ENCODE results near the gene UBASH3A. TPM values are rescaled to one million over a fixed set of nuclear protein-coding genes. Genes with fewer than 3 reads are reported as not detected.

UBASH3A gene
- total RNA-seq, 1 experiment from 2014 or later = not detected

DNA sequence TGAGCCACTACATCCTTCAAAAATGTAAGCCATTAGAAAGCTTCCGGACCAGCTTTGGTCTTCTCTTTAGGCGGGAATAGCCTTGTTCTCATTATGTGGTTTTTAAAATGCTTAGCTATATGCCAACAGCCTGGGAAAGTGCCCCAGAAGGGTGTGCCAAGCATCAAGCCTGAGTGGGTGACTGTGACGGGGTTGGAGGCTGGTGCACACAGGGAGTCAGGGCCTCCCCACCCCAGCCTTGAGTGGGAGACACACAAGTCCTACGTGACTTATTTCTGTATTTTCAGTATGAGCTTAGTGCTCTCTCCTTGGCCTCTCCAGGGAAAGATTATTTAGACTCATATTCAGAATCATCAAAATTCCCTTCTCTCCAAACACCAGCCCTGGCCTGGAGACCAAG, 9.8 kb downstream of the UBASH3A start:
- ChIA-PET POLR2A (no interaction called here), CTCF (no interaction called here)
- Mint-ChIP-seq H3K27ac (ENCODE audit: low read depth, unreplicated experiment) (no peak overlapping the region), H3K36me3 (ENCODE audit: insufficient read depth, unreplicated experiment) (no peaks in the 10 kb centered on the region), H3K9me3 (ENCODE audit: unreplicated experiment) (no peaks in the 10 kb centered on the region), H3K4me1 (ENCODE audit: insufficient read depth, unreplicated experiment) (peaks cover 5% of the 10 kb centered on the region), H3K4me3 (ENCODE audit: unreplicated experiment) (no peak overlapping the region), H3K27me3 (ENCODE audit: insufficient read depth, unreplicated experiment) (no peaks in the 10 kb centered on the region)
- no peak for DNase-seq (ENCODE audit: unreplicated experiment)
- no TSS peak for BruUV-seq (replicated peaks)
- intact Hi-C loops (cut with micrococcal nuclease) = no loop called here
- TF ChIP-seq, protein P1, sequence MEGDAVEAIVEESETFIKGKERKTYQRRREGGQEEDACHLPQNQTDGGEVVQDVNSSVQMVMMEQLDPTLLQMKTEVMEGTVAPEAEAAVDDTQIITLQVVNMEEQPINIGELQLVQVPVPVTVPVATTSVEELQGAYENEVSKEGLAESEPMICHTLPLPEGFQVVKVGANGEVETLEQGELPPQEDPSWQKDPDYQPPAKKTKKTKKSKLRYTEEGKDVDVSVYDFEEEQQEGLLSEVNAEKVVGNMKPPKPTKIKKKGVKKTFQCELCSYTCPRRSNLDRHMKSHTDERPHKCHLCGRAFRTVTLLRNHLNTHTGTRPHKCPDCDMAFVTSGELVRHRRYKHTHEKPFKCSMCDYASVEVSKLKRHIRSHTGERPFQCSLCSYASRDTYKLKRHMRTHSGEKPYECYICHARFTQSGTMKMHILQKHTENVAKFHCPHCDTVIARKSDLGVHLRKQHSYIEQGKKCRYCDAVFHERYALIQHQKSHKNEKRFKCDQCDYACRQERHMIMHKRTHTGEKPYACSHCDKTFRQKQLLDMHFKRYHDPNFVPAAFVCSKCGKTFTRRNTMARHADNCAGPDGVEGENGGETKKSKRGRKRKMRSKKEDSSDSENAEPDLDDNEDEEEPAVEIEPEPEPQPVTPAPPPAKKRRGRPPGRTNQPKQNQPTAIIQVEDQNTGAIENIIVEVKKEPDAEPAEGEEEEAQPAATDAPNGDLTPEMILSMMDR (IDR thresholded peaks at IDR 0.05; ENCODE audit: unreplicated experiment) = no peak

DNA sequence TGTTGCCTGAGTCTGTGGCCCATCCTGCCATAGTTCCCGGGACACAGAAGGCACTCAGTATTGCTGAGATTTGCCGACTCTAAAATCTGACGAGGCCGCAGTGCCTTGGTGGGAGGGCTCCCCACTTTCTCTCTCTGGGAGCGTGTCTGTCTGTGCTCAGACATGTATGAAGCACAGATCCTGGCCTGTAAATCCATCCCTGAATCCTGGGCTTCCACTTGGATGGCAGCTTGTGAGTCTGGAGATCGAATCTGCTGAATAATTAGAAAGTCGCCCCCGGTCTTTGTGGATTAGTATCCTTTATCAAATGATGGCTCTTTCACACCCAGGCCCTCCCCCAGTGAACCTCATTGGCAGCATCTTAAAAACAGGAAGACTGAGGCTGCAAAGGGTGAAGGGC, 10.4 kb downstream of the UBASH3A start:
- TF ChIP-seq, protein P1 (IDR thresholded peaks at IDR 0.05; ENCODE audit: unreplicated experiment) = no peak
- no peaks in the 10 kb centered on the region for H3K9me3 Mint-ChIP-seq (ENCODE audit: unreplicated experiment)
- no TSS peak for BruUV-seq (replicated peaks)
- H3K27ac Mint-ChIP-seq (ENCODE audit: low read depth, unreplicated experiment) = no peak overlapping the region
- no peaks in the 10 kb centered on the region for H3K36me3 Mint-ChIP-seq (ENCODE audit: insufficient read depth, unreplicated experiment)
- H3K4me1 Mint-ChIP-seq (ENCODE audit: insufficient read depth, unreplicated experiment) = peaks cover 5% of the 10 kb centered on the region
- POLR2A ChIA-PET = no interaction called here
- CTCF ChIA-PET = no interaction called here
- intact Hi-C loops (cut with micrococcal nuclease) = no loop called here
- no peak overlapping the region for H3K4me3 Mint-ChIP-seq (ENCODE audit: unreplicated experiment)
- H3K27me3 Mint-ChIP-seq (ENCODE audit: insufficient read depth, unreplicated experiment) = peaks cover 4% of the 10 kb centered on the region
- no peak for DNase-seq (ENCODE audit: unreplicated experiment)

DNA sequence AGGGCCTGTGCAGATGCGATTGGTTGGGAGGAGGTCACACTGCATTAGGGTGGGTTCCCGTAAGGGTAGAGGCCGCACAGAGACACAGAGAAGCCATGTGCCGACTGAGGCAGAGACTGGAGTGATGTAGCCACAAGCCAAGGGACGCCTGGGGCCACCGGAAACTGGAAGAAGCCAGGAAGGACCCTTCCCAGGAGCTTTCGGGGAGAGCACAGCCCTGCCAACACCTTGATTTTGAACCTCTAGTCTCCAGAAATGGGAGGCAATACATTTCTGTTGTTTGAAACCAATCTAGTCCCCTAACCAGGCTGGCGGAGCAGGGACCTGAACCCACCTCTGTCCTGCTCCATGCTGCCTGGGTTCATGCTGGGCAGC, 10.8 kb downstream of the UBASH3A start:
- BruUV-seq (replicated peaks) = no TSS peak
- H3K9me3 Mint-ChIP-seq (ENCODE audit: unreplicated experiment) = no peaks in the 10 kb centered on the region
- POLR2A ChIA-PET = no interaction called here

DNA sequence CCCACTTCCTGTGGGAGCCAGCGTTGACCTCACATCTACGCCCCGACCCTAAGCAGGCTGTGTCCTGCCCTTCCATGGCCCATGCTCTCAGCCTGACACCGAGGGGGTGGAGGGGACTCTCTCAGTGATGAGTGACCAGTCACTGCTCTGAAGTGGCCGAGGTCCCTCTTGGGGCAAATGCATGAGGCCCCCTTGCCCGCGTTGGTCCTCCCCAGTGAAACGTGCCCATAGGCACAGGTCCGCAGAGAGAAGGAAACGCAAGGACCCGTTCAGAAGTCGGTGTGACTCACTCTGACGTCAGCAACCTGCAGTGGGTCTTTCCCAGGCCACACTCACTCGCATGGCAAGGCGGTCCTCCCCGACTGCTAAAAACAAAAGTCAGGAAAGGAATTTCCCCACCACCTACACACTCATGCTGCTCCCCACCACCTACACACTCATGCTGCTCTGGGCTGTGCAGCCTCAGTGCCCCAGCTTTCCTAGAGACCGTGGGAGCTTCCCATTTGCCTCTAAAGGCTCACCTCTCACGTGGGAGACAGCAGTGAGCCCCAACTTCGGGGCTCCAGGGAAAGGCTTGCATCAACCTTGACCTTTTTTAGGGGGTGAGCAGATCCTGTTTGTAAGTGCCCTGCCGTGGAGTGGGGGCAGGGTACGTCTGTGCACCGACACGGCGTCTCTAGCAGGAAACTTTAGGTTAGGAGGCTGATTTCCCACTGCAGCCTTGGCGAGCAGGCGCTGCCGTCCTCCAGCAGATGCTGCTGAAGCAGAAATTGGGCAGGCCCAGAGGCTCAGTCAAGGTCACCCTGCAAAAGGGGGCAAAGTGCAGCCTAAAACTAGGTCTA, 11.4 kb downstream of the UBASH3A start:
- Mint-ChIP-seq H3K27me3 (ENCODE audit: insufficient read depth, unreplicated experiment) (peaks cover 14% of the 10 kb centered on the region), H3K4me1 (ENCODE audit: insufficient read depth, unreplicated experiment) (peaks cover 5% of the 10 kb centered on the region), H3K4me3 (ENCODE audit: unreplicated experiment) (no peak overlapping the region), H3K36me3 (ENCODE audit: insufficient read depth, unreplicated experiment) (no peaks in the 10 kb centered on the region), H3K9me3 (ENCODE audit: unreplicated experiment) (no peaks in the 10 kb centered on the region), H3K27ac (ENCODE audit: low read depth, unreplicated experiment) (no peak overlapping the region)
- TF ChIP-seq, protein P1 (IDR thresholded peaks at IDR 0.05; ENCODE audit: unreplicated experiment) = no peak
- intact Hi-C loops (cut with micrococcal nuclease) = no loop called here
- BruUV-seq (replicated peaks) = no TSS peak
- peak; percentile 92 for DNase-seq (ENCODE audit: unreplicated experiment)
- POLR2A ChIA-PET = no interaction called here
- CTCF ChIA-PET = no interaction called here

More for the DNA sequence above, 10.8 kb downstream of the UBASH3A start:
- Mint-ChIP-seq H3K27ac (ENCODE audit: low read depth, unreplicated experiment) (no peak overlapping the region), H3K36me3 (ENCODE audit: insufficient read depth, unreplicated experiment) (no peaks in the 10 kb centered on the region), H3K4me1 (ENCODE audit: insufficient read depth, unreplicated experiment) (peaks cover 5% of the 10 kb centered on the region), H3K4me3 (ENCODE audit: unreplicated experiment) (no peak overlapping the region), H3K27me3 (ENCODE audit: insufficient read depth, unreplicated experiment) (peaks cover 8% of the 10 kb centered on the region)
- CTCF ChIA-PET = no interaction called here
- no peak for DNase-seq (ENCODE audit: unreplicated experiment)
- intact Hi-C loops (cut with micrococcal nuclease) = no loop called here
- TF ChIP-seq, protein P1 (IDR thresholded peaks at IDR 0.05; ENCODE audit: unreplicated experiment) = no peak

All from MCF 10A (cell line).